Stimulated activated CD4-positive, alpha-beta T cell treated with anti-CD3 and anti-CD28 coated beads, Interleukin-12 subunit alpha, Interleukin-12 subunit beta, amount 100 ng/mL, for 4 hours (primary cell): ENCODE results near the gene KLHDC8B.

Experiments
- DNase-seq: peaks from one replicate; pipeline ENCODE4 v3.0.0-alpha.2; 2020

KLHDC8B gene

GRCh38 chr3:49161197-49161596 is 10.2 kb upstream of the KLHDC8B start:
- no peak for DNase-seq

- no peak for DNase-seq
Measured at GRCh38 chr3:49161808-49162530, 9.4 kb upstream of the KLHDC8B start.

- DNase-seq, result no peak
Measured at GRCh38 chr3:49162751-49163419, 8.5 kb upstream of the KLHDC8B start.

GRCh38 chr3:49163609-49164008 is 7.8 kb upstream of the KLHDC8B start:
- DNase-seq, result no peak

GRCh38 chr3:49164983-49165720 is 6.2 kb upstream of the KLHDC8B start:
- DNase-seq, result no peak

- peak; percentile 72 for DNase-seq
Measured at GRCh38 chr3:49165771-49166751, 5.3 kb upstream of the KLHDC8B start, which contains the start of gene CCDC71. TSS of gene CCDC71 (minus strand) at chr3:49166331. CDS start at chr3:49164208, 2,123 bp downstream.

GRCh38 chr3:49166752-49167556 is 4.4 kb upstream of the KLHDC8B start:
- no peak for DNase-seq

- DNase-seq, result no peak
Measured at GRCh38 chr3:49170744-49171118, 667 bp upstream of the KLHDC8B start.

- no peak for DNase-seq
Measured at GRCh38 chr3:49171775-49172500, 540 bp downstream of the KLHDC8B start.

- DNase-seq, result no peak
Measured at GRCh38 chr3:49172551-49173041, 1.2 kb downstream of the KLHDC8B start.

GRCh38 chr3:49173116-49173791 is 1.9 kb downstream of the KLHDC8B start:
- no peak for DNase-seq

GRCh38 chr3:49173792-49174170 is 2.4 kb downstream of the KLHDC8B start:
- DNase-seq, result no peak

- DNase-seq, result no peak
Measured at GRCh38 chr3:49174397-49174985, 3.1 kb downstream of the KLHDC8B start.

- DNase-seq, result no peak
Measured at GRCh38 chr3:49175530-49175929, 4.1 kb downstream of the KLHDC8B start.

GRCh38 chr3:49177073-49177472 is 5.7 kb downstream of the KLHDC8B start:
- no peak for DNase-seq

- no peak for DNase-seq
Measured at GRCh38 chr3:49180116-49180515, 8.7 kb downstream of the KLHDC8B start.

- no peak for DNase-seq
Measured at GRCh38 chr3:49181351-49181750, 10.0 kb downstream of the KLHDC8B start.

- DNase-seq, result no peak
Measured at GRCh38 chr3:49182682-49183081, 11.3 kb downstream of the KLHDC8B start.

- DNase-seq, result no peak
Measured at GRCh38 chr3:49183873-49184272, 12.5 kb downstream of the KLHDC8B start.

GRCh38 chr3:49191741-49192140 is 20.3 kb downstream of the KLHDC8B start:
- no peak for DNase-seq
